ENCODE measurements around the gene PTGR3. TPM values are rescaled to one million over a fixed set of nuclear protein-coding genes. Genes with fewer than 3 reads are reported as not detected.

PTGR3 gene, protein sequence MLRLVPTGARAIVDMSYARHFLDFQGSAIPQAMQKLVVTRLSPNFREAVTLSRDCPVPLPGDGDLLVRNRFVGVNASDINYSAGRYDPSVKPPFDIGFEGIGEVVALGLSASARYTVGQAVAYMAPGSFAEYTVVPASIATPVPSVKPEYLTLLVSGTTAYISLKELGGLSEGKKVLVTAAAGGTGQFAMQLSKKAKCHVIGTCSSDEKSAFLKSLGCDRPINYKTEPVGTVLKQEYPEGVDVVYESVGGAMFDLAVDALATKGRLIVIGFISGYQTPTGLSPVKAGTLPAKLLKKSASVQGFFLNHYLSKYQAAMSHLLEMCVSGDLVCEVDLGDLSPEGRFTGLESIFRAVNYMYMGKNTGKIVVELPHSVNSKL
- total RNA-seq, result 10 to 100 TPM; 15.4 to 55.7 (median 32.6) TPM
- 10 to 100 TPM; 19.8 to 28.4 TPM for polyA plus RNA-seq
- long read RNA-seq, donor 1, full-length matches to known transcripts, result 20 of 41 reads
- long read RNA-seq, donor 1, partial matches to known transcripts, result 0 of 41 reads
- long read RNA-seq, donor 1, other reads (novel, unspliced or antisense), result 21 of 41 reads
- long read RNA-seq, donor 2, full-length matches to known transcripts, result 5 of 5 reads
- long read RNA-seq, donor 2, partial matches to known transcripts, result 0 of 5 reads
- long read RNA-seq, donor 2, other reads (novel, unspliced or antisense), result 0 of 5 reads
- long read RNA-seq, donor 3, full-length matches to known transcripts, result 48 of 63 reads
- long read RNA-seq, donor 3, partial matches to known transcripts, result 0 of 63 reads
- long read RNA-seq, donor 3, other reads (novel, unspliced or antisense), result 15 of 63 reads

DNA sequence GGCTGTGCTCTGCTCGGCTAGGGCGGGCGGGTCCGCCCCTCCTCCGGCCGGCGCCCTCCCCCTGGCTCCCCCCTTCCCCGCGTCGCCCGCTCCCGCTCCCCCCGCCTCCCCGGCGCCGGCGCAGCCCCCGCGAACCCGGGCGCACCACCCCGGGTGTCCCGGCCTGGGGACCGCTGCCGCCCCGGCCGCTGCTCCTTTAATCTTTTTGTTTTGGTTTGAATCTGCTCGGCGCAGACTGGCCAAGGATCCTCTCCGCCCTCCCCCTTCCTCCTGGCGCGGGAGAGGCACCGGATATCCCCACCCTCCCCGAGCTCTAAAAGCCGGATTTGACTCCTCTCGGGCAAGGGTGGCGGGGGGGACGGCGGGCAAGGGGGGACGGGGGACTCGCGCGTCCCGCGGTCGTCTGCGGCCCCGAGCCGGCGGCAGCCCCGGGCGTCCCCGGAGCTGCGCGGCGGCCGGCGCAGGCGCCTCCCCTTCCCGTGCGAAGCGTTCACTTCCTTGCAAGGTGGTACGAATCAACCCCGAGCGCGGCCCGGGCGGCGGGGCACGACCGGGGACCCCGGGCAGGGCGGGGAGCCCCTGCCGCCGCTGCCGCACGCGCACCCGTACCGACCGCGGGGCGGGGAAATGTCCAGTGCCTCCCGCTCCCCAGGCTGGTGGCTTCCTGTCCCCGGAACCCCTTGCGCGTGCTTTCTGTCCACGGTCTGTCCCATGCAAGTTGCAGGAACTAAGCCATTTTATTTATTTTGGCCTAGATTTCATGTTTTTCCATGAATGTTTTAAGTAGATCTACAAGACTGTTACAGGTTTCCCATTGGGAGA, at the start of gene PTGR3:
PTGR3 (minus strand) TSS at position 11 of the 822 bp plus-strand sequence. CDS start 81 bp downstream, outside the sequence.
- TF ChIP-seq, protein P1, sequence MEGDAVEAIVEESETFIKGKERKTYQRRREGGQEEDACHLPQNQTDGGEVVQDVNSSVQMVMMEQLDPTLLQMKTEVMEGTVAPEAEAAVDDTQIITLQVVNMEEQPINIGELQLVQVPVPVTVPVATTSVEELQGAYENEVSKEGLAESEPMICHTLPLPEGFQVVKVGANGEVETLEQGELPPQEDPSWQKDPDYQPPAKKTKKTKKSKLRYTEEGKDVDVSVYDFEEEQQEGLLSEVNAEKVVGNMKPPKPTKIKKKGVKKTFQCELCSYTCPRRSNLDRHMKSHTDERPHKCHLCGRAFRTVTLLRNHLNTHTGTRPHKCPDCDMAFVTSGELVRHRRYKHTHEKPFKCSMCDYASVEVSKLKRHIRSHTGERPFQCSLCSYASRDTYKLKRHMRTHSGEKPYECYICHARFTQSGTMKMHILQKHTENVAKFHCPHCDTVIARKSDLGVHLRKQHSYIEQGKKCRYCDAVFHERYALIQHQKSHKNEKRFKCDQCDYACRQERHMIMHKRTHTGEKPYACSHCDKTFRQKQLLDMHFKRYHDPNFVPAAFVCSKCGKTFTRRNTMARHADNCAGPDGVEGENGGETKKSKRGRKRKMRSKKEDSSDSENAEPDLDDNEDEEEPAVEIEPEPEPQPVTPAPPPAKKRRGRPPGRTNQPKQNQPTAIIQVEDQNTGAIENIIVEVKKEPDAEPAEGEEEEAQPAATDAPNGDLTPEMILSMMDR (IDR thresholded peaks at IDR 0.05), result no peak
- TF ChIP-seq EP300 (IDR thresholded peaks at IDR 0.05) (no peak), POLR2A (IDR thresholded peaks at IDR 0.05) (peak; percentile 27)
- Histone ChIP-seq H3K36me3 (no peaks in the 10 kb centered on the region), H3K4me3 (peak within 1 kb of the TSS; percentile 97), H3K9me3 (no peaks in the 10 kb centered on the region), H3K27ac (peak within 1 kb of the TSS; percentile 87 to 99), H3K4me1 (ENCODE audit: insufficient read depth) (peaks cover 4% of the 10 kb centered on the region), H3K27me3 (no peaks in the 10 kb centered on the region)
- intact Hi-C loops (cut with DNase I), result loop anchor here in 2 of 4 donors (5.0 to 10.0 kb wide), 3 partner anchors 38 to 1055 kb away; no protein-coding TSS in a partner anchor
- 1% methylated on average over 53 to 84 of the region's 88 CpGs for WGBS, 3 donors
- peak; percentile 86 to 89 (median 87) for DNase-seq

DNA sequence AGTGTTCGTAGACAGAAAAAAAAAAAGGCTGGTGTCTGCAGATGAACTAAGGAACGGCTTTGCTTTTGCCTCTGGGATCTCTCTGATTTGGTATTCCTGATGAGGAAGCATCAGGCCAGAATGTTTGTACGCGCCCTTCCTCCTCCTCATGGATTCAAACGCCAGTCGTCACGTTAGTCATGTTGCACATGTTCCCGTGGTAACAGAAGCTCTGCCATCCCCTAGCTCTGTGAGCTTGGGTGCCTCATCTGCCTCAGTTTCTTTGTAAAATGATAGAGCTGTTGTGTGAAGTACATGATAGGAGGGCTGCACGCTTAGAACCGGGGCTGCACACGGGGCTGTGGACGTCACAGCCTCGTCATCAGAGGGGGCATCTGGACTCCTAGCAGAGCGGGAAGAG, 48.7 kb upstream of the PTGR3 start:
- peaks cover 9% of the 10 kb centered on the region for H3K4me1 ChIP-seq (ENCODE audit: insufficient read depth)
- intact Hi-C loops (cut with DNase I), result no loop called here
- no peak for DNase-seq
- 78 to 89% (median 80%) methylated on average over 14 of the region's 14 CpGs for WGBS, 3 donors
- H3K27ac ChIP-seq, result no peak overlapping the region
- no peaks in the 10 kb centered on the region for H3K27me3 ChIP-seq
- TF ChIP-seq EP300 (IDR thresholded peaks at IDR 0.05), result no peak
- TF ChIP-seq POLR2A (IDR thresholded peaks at IDR 0.05), result no peak
- TF ChIP-seq, protein P1 (IDR thresholded peaks at IDR 0.05), result no peak
- H3K9me3 ChIP-seq, result no peaks in the 10 kb centered on the region
- no peaks in the 10 kb centered on the region for H3K36me3 ChIP-seq
- no peak overlapping the region for H3K4me3 ChIP-seq

DNA sequence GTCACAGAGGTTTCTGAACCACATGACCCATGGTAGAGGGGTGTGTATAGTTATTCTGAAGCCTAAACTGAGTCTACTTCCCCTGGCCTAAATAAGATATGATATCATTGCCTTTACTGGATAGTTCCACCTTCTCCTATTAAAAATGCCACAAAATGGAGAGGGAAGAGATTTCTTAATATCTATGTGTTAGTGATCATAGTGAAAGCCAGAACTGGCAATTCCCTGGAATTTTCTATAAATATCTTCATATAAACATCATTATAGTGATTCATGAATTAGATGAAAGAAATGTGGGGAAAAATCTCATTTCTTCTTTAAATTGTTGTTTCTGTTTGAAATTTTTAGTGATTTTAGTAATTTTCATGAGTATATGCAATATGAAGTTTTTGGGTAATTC, 47.4 kb upstream of the PTGR3 start:
- no peak for DNase-seq
- Histone ChIP-seq H3K27ac (no peak overlapping the region), H3K4me3 (no peak overlapping the region), H3K27me3 (no peaks in the 10 kb centered on the region), H3K9me3 (no peaks in the 10 kb centered on the region), H3K4me1 (ENCODE audit: insufficient read depth) (peaks cover 9% of the 10 kb centered on the region), H3K36me3 (no peaks in the 10 kb centered on the region)
- TF ChIP-seq, protein P1 (IDR thresholded peaks at IDR 0.05), result no peak
- no peak for TF ChIP-seq POLR2A (IDR thresholded peaks at IDR 0.05)
- TF ChIP-seq EP300 (IDR thresholded peaks at IDR 0.05), result no peak
- intact Hi-C loops (cut with DNase I), result no loop called here

DNA sequence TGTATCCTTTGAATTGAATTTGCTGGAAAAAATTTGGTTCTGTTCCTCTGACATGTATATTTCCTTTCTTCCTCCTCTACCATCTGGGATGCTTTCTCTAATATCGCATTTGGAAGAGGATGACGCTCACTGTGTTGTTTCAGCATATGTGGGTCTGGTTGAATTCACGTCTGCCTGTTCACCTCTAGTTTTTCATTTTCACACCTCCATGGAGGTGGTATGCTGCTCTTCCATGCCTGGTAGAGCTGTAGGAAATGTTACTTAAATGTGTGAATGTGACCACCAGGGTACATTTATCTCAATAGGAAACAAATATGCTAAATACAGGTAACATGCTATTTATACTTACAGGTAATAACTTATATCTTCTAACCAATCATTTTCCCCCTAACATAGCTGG, 46.2 kb upstream of the PTGR3 start:
- Histone ChIP-seq H3K9me3 (no peaks in the 10 kb centered on the region), H3K4me1 (ENCODE audit: insufficient read depth) (peaks cover 12% of the 10 kb centered on the region), H3K27ac (no peak overlapping the region), H3K36me3 (no peaks in the 10 kb centered on the region), H3K27me3 (no peaks in the 10 kb centered on the region), H3K4me3 (no peak overlapping the region)
- intact Hi-C loops (cut with DNase I), result no loop called here
- TF ChIP-seq, protein P1 (IDR thresholded peaks at IDR 0.05), result no peak
- TF ChIP-seq POLR2A (IDR thresholded peaks at IDR 0.05) (no peak), EP300 (IDR thresholded peaks at IDR 0.05) (no peak)
- DNase-seq, result no peak
- WGBS, 3 donors, result 69 to 79% (median 75%) methylated on average over 3 of the region's 3 CpGs
